AG08395 (cell line): ENCODE data around the gene CDH4.
"Not testable (repeated sequence)": the region's sequence is repeated elsewhere in the genome, so short reads cannot be mapped to it uniquely, and the experiment has no call there.

Source experiments
- DNase-seq: peaks from one replicate; pipeline ENCODE4 v3.0.0; 2012; ENCODE audit warnings: mixed read lengths, low spot score

CDH4 gene

DNA sequence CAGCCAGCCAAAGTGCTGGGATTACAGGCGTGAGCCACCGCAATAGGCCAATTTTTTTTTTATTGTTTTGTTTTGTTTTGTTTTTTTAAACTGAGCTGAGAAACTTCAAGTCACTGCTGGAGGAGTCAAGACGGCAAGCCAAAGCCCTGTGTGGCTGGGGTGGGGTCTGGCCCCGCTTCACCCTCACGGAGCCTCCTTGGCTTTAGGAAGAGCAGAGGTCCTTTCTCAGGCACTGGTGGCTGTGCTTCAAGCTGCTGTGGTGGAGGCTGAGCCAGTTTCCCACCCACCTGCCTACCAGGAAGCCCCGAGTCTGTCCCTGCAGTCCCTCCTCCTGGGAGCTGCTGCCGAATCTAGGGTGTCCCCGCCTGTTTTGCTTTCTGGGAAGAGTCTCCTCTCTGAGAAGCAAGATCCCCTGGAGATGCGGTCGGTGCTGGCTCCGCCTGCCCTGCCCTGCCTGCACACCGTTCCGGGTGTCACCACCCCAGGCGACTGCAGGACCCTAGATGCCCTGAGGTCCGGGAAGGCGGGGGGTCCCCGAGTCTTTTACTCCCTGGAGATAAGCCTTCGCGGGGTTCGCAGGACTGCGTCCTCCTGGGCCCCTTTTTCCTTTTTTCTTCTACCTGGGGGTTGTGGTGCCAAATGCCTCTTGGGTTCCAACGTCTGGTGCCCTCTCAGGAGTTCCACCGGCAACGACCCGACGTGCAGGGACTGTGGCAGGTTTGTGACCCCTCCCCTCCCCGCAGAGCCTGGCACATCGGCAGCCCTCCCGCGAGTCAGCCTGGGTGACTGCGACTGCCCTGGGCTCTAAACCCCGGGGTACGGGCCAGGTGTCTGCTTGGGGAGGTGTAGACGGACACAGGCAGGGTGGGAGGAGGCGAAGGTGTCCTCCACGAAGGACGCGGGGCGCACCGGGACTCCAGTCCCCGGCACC lies 712.9 kb downstream of the CDH4 start:
- DNase-seq: no peak

DNA sequence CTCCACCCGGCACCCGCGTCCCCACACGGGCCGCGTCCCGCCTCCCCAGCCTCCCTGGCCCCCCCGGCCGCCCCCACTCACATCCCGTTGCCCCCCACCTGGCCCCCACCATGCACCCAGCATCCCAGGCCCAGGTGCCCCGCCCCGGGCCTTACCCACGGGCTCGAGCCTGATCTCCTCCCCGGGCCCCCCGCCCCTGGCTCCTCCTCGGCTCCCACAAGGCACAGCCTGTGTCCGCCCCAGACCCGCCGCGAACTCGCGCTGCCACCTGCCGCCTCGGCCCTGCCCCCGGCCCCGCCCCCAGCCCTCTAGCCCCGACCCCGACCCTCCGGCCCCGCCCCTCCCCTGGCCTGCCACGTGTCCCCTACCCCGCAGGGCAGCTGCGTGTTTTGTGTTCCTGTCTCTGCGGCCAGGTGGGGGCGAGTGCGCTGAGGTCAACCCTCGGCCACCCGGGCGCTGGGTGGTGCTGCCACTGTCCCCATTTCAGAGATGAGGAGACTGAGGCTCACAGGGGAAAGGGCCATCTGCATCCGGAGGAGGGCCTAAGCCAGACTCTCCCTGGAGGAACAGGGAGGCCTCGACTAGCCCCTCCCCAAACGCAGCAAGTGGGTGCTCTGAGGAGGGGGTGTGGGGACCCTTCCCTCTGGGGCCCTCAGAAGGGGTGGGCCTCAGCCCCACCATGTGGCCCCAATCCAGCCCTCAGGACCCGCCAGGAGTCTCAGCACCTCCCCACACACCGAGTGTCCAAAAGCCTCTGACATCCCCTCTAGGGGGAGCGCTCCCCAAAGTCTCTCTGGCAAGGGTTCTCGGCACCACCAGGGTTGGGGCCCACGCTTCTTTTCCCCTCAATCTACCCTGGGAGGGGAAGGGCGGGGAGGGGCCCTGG lies 713.8 kb downstream of the CDH4 start:
- DNase-seq: no peak

GRCh38 chr20:61966492-61967244 lies 714.6 kb downstream of the CDH4 start:
- DNase-seq: no peak

- DNase-seq: no peak
Observed at GRCh38 chr20:61967300-61967699, 715.2 kb downstream of the CDH4 start.

DNA sequence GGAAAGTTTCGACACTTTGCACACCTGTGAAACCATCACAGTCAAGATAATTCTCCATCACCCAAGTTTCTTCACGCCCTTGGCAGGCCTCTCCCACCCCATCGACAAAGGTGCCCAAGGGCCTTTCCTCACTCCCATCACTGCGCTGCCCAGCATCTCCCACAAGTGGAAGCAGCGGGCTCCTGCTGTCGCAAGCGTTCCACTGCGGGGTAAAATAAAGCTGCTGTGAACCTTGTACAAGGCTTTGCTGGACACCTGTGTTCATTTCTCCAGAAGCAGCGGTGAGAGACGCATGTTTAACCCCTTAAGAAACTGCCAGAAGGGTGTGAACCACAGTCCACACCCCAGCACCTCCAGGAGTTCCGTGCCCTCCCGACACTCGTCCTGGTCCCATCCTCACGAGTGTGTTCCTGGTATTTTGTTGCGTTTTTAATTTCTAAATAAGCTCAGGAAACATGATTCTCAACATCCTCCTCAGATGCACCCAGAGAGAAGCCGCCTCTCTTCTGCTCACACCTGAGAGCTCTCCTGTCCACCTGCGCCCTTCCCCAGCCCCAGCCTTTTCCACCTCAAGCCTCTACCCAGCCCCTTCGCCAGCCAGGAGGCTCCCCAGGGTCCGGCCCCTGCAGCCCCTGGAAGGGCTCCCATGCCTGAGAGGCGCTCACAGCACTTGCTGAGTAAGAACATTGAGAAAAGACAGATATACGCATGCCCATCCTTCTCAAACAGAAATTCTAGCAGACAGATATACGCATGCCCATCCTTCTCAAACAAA lies 716.2 kb downstream of the CDH4 start:
- DNase-seq: no peak

- DNase-seq: no peak
Observed at GRCh38 chr20:61968932-61969331, 716.9 kb downstream of the CDH4 start.

DNA sequence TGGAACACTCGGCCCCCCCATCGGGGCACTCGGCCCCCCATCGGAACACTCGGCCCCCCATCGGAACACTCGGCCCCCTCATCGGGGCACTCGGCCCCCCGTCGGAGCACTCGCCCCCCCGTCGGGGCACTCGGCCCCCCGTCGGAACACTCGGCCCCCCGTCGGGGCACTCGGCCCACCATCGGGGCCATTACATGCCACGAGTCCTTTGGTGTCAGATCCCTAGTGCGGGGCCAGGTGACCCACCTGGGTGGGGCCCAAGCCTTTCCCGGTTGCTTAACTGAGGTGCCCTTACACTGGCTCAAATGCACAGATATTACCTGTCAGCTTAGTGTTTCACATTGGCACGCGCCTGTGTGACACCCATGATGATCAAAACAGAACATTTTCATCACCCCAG lies 717.7 kb downstream of the CDH4 start:
- no peak for DNase-seq

DNA sequence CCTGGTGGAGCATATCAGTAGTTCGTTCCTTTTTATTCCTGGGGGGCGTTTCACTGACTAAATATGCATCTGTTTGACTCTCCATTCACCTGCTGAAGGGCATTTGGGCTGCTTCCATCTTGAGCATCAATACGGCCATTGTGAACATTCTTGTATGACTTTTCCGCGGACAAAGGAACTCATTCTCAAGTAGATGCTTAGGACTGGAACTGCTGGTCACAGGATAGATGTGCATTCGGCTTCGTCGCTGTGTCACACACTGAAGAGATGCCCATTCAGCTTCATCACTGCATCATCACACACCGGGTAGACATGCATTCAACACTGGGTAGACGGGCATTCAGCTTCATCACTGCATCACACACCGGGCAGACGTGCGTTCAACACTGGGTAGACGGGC lies 718.3 kb downstream of the CDH4 start:
- DNase-seq: no peak

DNA sequence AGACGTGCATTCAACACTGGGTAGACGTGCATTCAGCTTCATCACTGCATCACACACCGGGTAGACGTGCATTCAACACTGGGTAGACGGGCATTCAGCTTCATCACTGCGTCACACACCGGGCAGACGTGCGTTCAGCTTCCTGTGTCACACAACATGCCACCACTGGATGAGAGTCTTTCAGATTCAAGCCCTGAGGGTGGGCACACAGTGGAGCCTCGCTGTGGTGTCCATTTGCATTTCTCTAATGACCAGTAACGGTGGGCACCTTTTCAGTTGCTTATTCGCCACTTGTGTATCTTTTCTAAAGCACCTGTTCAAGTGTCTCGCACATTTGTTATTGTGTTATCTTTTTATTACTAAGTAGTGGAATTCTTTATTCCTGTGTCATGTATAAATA lies 719.5 kb downstream of the CDH4 start:
- DNase-seq: not testable (repeated sequence)

DNA sequence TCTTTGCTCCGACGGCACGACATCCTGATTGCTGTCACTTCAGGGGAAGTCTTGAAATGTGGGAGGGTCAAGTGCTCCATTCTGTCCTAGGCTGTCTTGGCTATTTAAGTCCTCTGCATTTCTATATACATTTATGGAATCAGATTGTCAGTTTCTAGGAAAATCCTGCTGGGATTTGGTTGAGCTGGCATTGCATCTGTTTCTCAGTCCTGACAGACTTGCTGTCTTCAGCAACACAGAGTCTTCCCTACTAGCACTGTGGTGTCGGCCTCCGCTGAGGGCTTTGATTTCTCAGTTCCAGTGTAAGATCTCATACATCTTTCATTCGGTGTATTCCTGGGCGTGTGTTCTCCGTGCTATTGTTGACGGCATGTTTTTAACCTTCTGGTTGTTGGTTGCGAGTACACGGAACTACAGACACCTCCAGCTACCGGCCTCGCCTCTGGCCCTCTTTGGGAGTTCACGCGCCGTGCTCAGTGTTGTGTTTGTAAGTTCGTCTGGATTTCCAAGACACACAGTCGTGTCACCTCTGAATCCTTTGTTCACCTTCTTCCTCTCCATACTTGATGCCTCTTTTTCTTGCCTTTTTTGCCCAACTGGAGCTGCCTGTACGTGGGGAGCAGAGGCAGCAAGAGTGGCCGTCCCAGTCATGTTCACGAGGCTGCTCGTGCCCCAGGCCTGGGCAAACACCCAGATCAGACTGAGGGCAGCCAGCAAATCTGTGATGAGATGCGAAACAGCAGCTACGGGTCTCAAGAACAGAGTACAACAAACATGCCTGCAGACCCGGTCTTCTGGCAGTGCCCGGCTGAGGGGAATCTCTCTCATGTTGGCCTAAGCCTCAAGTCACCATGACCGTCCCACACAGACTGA lies 720.8 kb downstream of the CDH4 start:
- no peak for DNase-seq

DNA sequence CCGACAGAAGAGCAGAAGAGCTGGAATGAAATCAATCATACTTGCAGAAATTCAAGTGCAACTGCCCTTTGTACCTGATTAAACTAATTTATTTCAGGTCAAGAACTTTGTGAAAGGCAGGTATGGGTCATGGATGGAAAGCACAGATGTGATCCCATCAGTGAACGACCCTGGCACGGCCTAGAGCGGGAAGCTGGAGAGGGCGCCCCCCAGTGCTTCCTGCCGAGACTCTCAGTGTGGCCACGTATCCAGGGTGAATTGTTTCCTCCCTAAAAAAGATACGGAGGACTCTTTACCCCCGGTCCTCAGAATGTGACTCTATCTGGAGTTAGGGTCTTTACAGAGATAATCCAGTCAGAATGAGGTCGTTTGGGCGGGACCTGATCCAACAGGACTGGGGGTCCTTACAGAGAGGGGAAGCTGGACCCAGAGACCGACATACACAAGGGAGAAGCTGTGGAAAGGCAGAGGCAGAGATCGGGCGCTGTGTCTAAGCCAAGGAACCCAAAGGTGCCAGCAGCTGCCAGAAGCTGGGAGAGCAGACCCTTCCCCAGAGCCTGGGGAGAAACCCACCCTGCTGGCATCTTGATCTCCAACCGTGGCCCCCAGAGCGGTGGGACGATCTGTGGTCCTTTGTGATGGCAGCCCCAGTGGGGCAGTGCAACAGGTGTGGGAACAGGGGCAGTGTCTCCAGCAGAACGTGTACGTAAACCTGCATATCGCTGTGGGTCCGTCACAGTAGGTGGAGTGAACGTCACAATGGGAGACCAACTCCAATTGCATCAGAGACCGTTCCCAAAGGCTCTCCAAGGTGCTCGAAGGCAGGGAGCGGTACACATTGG lies 721.7 kb downstream of the CDH4 start:
- no peak for DNase-seq

DNA sequence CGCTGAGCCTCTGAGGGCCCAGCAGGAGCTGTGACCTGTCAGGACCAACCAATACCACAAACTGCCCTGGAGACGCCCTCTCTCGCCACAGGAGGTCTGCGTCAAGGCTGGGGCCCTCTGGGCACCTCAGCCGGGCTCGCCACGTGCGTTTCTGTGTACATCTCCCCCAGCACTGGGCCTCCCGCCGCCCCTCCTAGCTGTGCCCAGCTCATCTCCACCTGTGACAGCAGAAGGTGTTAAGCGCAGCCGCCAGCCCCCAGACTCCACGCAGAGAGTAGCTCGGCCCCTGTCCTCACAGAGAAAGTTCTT lies 722.2 kb downstream of the CDH4 start:
- no peak for DNase-seq

DNA sequence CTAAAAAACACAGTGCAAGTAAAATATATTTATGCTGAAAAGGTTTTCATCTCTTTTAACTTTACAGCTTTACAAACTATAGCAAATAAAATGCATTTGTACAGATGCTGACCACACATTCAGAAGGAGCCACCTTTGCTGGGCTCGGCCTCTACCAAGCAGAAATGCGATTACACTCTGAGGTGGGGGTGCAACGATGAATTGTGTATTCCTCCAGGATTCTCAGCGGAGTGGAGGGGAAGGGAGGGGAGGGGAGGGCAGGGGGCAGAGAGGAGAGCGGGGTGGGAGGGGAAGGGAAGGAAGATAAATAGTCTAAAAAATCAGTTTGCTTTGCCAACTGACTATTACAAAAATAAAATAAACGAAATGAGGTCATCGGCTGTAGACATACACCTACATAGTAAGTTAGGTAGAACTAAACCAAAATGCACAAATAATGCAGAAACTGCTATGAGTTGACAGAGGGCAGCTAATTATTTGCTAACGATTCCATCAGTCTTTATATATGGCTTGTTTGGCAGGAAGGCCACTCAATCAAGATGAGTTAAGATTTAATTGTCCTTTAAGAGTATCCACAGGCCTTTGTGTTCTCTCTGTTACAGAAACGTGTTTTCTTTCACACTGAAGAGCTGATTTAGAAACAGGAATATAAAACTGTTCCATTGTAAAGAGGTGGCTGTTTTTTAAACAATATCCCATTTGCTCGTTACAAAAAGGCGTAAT lies 723.5 kb downstream of the CDH4 start:
- no peak for DNase-seq

- no peak for DNase-seq
Observed at GRCh38 chr20:61976263-61976643, 724.2 kb downstream of the CDH4 start.

- no peak for DNase-seq
Observed at GRCh38 chr20:61976644-61977418, 724.8 kb downstream of the CDH4 start.

DNA sequence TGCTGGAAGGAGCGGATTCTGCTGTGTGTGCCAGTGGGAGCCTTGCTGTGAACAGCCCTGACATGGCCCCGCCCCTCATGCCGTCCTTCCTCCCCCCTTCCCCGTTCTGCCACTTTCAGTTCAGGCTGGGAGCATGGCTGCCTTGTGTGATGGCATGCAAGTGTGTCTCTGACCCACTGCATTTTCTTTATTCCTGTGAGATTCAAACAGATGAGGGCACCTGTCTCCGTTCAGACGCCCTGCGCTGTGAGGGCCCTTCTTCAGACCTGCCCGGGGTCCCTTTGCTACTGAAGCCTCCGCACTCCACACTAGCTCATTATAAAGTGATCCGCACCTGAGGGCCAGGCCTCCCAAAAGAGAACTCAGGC lies 725.3 kb downstream of the CDH4 start:
- no peak for DNase-seq

DNA sequence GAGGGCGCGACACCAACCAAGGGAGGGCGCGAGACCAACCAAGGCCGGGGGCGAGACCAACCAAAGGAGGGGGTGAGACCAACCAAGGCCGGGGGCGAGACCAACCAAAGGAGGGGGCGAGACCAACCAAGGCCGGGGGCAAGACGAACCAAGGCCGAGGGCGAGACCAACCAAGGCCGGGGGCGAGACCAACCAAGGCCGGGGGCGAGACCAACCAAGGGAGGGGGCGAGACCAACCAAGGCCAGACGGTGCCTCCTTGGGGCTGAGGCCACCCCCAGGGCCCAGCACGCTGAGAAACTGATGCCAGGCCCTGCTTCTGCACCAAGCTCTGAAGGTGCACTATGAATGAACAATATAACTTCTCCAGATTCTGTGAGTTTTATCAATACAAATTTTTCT lies 726.4 kb downstream of the CDH4 start:
- DNase-seq: no peak

DNA sequence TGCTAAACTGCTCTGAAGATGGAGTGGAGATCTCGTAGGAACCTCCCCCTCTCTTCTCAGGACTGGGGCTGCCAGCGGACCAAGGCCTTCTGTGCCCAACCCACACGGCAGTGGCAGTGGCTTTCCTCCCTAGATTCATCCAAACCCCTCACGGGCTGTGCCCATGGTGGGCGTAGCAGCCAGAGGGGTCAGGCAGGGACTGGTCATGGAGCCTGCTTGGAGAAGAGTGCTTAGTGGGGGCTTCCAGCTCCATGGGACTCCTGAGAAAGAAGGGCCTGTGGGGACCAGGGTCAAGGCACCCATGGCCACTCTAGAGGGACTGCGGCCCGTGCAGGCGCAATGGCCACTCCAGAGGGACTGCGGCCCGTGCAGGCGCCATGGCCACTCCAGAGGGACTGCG lies 727.0 kb downstream of the CDH4 start:
- no peak for DNase-seq
